NCI-H1105 (cell line): ENCODE data around the gene SPRR2D.
"Not testable (repeated sequence)": the region's sequence is repeated elsewhere in the genome, so short reads cannot be mapped to it uniquely, and the experiment has no call there.

ENCODE experiments used
- DNase-seq: peaks from one replicate; lab custom pipeline; 2025; lab: John Stamatoyannopoulos, UW

The SPRR2D gene

DNA sequence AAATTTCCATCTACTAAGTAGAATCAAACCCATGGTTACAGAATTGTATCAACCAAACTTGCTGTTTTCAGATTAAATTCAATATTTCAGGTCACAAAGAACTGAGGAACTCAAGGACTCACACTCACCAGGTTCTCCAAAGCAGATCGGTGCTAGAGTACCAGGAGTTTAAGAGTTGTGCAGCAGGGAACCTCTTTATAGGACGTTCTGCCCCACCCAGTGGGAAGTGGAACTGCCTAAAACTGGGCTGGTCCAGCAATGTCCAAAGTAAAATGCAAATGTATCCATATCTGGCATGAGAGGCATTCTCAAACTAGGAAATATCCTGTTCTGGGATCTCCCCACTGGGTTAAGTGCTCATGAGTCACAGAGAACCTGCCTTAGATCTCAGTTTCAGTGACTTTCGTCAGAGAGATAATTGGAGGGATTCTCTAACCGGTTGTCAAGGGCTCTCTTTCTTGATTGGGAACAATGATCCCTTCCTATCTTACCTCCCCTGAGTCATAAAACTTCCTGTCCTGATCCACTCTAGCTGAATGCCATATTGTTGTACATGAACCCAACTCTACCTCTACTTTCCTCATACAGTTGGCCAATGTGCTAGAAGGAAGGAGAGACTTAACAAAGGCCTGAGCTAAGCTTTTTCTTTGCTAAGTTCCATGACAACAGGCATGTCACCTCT, at the start of gene SPRR2D:
Gene SPRR2D (minus strand): TSS at position 171 of the 682 bp plus-strand sequence. CDS start 774 bp downstream, outside the sequence.
- no peak for DNase-seq

DNA sequence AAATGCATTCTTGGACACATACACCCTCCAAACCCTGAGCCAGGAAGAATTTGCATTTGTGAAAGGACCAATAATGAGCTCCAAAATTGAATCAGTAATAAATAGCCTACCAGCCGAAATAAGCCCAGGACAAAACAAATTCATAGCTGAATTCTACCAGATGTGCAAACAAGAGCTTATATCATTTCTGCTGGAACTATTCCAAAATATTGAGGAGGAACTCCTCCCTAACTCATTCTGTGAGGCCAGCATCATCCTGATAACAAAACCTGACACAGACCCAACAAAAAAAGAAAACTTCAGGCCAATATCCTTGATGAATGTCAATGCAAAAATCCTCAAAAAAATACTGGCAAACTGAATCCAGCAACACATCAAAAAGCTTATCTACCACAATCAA, 46.7 kb upstream of the SPRR2D start:
- no peak for DNase-seq

DNA sequence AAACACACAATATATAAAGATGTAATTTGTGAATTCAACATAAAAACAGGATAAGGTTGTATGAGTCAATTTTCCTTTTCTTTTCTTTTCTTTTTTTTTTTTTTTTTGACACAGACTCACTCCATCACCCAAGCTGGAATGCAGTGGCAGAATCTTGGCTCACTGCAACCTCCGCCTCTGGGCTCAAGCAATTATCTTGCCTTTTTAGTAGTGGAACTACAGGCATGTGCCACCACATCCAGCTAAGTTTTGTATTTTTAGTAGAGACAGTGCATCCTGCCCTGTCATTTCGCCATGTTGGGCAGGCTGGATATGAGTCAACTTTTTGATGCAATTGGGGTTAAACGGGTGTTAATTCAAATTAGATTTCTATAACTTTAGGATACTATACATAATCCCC, 40.8 kb upstream of the SPRR2D start:
- DNase-seq: no peak

DNA sequence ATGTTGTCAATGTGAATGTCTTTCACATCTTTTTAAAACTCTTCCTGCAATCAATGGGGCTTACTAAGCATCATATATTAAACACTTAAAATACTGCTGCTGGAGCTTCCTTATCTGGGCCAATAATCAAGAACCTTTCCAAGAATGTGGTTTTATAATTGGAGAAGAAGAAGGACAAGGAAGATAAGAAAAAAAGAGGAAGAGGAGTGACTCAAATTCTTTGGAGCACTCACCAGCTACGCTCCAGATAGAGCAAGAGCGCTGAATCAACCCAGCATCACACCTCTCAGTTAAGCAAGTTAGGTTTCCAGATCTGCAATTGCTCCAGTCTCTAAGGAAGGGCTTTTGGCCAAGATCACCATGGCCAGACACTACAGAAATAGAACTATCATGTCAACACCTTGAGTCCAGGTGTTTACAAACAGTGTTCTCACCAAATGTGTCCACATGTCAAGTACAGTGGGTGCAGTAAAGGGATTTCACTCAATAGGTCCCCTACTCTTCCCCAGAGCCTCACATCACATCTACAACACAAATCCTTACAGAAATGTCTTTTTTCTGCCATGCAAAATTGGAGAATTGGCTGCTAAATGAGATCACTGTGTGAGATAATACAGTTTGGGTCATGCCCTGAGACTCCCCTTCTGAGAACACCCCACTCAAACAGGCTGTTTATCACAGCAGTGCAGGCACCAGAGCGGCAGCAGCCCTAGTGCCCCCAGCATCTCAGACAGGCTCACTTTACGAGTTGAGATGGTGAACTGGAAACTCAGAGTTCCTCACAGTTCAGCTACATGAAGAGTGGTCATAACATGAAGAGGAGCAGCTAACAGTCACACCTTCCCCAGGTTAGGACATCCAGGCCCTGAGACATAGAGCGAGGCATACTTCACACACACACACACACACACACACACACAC, 32.1 kb upstream of the SPRR2D start:
- no peak for DNase-seq

DNA sequence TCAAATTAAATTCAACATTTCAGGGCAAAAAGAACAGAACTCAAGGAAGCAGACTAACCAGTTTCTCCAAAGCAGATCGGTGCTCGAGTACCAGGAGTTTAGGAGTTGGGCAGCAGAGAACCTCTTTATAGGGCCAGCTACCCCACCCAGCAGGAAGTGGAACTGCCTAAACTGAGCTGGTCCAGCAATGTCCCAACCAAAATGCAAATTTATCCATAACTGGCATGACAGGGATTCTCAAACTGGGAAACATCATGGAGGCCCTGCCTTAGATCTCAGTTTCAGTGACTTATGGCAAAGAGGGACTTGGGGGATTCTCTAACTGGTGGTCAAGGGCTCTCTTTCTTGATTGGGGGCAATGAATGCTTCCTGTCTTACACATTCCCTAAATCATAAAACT, 30.6 kb upstream of the SPRR2D start, which contains the start of gene SPRR2B:
Gene SPRR2B (minus strand): TSS at position 101 of the 400 bp plus-strand sequence. CDS start 772 bp downstream, outside the sequence.
- no peak for DNase-seq

DNA sequence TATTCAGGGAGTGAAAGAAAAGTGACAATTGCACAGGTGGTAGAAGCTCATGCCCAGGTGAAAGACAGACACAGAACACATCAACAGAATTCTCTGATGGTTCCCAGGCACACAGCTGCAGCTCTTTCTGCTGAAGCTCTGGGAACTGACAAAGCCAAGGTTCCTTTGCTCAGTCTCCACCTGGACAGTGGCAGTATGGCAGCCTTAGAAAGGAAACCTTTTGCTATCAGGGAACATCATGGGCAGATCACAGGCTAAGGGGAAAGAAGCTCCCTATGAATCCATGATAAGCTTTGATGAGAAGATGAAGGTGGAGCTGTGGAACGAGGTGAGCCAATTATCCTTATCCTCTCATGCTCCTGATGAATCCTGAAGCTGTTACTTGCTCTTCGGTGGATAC, 29.3 kb upstream of the SPRR2D start:
- no peak for DNase-seq

DNA sequence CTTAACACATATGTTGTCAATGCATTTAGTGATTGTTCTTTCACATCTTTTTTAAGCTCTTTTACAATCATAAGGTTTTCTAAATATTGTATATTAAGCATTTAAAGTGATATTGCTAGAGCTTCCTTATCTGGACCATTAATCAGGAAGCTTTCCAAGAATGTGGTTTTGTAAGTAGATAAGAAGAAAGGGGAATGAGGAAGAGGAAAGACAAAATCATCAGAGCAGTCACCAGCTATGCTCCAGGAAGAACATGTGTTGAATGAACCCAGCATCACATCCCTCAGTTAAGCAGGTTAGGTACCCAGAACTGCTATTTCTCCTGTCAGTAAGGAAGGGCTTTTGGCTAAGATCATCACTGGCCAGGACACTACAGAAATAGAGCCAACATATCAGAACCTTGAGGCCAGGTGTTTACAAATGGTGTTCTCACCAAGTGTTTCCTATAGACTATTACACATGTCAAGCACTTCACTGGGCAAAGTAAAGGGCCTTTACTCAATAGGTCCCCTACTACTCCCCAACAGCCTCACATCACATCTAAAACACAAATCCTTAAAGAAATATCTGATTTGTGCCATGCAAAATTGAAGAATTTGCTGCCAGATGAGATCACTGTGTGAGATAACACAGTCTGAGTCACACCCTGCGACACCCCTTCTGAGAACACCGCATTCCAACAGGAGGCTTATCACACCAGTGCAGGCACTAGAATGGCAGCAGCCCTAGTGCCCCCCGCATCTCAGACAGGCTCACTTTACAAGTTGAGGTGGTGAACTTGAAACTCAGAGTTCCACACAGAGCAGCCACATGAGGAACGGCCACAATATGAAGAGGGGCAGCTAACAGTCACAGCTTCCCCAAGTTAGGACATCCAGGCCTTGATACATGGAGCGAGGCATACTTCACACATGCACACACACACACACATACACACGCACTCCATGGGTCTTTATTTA, 18.2 kb upstream of the SPRR2D start:
- DNase-seq: no peak

DNA sequence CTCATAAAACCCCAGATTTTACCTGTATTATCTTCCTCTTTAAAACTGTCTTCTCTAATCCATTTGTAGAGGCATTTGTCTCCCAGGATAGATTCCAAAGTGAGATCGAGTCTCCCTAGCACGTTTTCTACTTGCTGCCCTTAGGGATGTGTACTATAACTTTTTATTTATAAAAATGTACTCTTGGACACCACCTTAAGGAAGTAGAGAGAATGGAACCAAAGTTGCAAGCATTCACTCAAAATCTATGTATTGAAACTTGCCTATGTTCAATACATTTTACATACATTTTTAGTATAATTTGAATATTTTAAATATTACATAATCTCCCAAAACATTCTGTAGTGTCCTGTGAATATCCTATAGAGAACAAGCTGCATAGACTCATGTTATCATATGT, 17.2 kb upstream of the SPRR2D start:
- DNase-seq: no peak

DNA sequence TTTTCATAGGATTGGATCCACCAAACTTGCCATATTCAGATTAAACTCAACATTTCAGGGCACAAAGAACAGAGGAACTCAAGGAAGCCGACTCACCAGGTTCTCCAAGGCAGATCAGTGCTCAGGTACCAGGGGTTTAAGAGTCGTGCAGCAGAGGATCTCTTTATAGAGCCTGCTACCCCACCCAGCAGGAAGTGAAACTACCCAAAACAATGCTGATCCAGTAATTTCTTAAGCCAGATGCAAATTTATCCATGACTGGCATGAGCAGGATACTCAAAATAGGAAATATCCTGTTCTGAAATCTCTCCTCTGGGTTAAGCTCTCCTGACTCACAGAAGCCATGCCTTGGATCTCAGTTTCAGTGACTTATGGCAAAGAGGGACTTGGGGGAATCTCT, 16.5 kb upstream of the SPRR2D start, which contains the start of gene SPRR2A:
Gene SPRR2A (minus strand): TSS at position 138 of the 400 bp plus-strand sequence. CDS start 777 bp downstream, outside the sequence.
- no peak for DNase-seq

DNA sequence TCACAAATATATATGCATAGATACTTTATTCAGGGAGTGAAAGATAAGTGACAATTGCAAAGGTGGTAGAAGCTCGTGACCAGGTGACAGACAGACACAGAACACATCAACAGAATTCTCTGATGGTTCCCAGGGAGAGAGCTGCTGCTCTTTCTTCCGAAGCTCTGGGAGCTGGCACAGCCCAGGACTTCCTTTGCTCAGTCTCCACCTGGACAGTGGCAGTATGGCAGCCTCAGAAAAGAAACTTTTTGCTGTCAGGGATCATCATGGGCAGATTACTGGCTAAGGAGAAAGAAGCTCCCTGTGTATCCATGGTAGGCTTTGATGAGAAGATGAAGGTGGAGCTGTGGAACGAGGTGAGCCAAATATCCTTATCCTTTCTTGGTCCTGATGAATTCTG, 15.2 kb upstream of the SPRR2D start:
- not testable (repeated sequence) for DNase-seq

DNA sequence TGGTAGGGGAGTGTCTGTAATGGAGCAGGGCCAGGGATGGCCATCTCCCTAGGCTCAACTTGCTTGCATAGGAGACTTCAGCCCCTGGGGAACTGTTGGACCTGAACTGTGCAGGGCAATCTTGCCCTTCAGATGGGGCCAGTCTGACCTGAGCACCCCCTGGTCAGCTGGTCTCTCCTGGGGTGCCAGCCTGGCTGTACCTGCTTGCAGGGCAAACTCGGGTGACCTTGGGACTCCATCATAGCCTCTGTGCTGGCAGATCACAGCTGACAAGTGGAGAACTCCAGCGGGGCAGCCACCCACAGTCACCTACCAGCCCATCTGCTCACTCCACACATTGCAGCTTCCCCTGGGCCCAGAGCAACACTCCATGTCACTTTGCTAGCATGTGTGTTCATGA, 8.3 kb upstream of the SPRR2D start:
- DNase-seq: no peak

DNA sequence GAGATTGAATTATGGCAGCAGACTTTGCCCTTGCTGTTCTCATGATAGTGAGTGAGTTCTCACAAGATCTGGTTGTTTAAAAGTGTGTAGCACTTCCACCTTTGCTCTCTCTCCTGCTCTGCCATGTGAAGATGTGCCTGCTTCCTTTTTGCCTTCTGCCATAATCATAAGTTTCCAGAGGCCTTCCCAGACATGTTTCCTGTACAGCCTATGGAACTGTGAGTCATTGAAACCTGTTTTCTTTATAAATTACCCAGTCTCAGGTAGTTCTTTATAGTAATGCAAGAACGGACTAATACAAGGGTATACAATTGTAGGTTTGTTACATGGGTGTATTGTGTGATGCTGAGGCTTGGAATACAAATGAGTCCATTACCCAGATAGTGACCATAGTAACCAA, 5.7 kb downstream of the SPRR2D start:
- no peak for DNase-seq

DNA sequence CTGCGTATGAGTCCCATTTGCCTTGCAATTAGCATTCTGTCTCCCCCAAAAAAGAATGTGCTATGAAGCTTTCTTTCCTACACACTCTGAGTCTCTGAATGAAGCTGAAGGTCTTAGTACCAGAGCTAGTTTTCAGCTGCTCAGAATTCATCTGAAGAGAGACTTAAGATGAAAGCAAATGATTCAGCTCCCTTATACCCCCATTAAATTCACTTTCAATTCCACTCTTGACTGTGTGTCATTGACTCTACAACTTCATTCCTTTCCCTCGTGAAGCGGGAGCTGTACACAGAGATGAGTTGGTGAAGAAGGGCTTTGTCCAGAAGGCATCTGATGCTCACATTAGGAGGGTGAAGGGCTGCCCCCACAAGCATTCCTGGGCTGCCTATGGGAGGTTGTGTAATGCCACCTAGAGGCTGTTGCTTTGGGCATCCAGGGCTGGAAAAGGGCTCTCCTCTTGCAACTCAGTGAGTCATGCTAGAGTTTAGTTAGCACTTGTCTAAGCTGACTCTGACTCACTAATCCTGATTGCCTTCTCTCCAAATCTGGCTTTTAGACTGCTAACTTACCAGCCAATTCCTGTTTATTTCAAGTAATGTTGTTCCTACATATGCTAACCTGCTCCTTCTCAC, 8.1 kb downstream of the SPRR2D start:
- DNase-seq: no peak

DNA sequence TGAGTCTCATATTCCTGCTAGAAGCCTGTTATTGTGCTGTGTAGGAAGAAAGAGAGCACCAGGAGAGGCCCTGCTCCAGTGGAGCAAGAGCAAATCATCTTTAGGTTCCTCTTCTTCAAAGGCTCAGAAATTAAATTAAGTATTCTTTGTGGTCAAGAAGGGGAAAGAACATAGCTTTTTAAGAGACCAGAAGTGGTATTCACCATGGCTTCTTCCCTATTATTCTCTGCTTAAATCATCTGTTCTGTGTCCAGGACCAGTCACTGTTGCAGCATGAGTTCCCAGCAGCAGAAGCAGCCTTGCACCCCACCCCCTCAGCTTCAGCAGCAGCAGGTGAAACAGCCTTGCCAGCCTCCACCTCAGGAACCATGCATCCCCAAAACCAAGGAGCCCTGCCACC, 8.8 kb downstream of the SPRR2D start:
- no peak for DNase-seq

DNA sequence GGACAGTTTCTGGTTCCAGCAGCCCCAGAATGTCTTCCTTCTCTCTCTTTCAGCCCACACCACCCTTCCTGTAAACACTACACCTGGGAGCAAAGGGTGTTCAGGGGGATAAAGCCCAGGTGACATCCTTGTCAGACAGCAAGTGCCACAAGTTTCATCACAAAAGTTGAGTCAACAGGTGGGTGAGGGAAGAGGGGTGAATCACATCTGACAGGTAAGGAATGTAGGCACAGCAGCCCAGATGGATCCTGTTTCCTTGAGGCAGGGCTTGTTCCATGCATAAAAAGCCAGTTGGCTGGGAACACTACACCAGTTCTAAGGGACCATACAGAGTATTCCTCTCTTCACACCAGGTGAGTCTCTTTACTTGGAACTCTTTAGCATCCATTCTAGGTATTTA, 10.0 kb downstream of the SPRR2D start, which contains the start of gene SPRR1B:
Gene SPRR1B (plus strand): TSS at position 309 of the 400 bp plus-strand sequence. CDS start 1,143 bp downstream, outside the sequence.
- no peak for DNase-seq

DNA sequence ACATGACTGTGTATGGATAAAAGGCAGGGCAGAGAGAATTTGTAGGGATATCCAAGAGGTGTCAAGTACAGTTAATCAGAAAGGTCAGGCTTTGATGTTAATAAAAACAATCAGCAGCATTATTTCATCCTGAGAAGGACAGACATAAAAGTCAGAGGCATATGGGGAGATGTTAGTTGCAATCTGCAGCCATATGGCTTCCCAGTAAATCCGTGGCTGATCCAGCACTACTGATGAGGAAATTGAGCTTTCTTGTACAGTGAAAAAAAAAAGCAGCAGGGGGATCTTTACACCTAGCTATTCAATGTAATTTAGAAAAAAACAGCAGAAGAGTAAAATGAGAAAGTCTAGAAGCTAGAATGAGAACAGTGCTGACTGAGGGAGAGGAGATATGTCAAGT, 12.2 kb downstream of the SPRR2D start:
- DNase-seq: no peak

DNA sequence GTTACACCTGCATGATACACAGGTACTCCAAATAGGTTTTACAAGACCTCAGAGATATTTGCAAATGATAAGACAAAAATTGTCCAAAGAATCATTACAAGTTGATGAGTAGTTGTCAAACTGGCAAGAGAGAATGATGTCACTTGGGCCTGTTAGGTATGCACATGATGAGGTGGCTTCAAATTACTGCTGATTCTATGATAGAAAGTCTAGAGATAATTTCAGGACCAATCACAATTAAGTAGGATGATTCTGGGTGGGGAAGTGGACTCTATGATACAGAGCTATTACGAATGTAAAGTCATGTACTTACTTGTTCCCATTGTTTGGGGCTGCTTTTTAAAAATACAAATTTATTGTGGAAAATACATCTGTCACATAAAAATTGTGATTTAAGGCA, 15.1 kb downstream of the SPRR2D start:
- no peak for DNase-seq

DNA sequence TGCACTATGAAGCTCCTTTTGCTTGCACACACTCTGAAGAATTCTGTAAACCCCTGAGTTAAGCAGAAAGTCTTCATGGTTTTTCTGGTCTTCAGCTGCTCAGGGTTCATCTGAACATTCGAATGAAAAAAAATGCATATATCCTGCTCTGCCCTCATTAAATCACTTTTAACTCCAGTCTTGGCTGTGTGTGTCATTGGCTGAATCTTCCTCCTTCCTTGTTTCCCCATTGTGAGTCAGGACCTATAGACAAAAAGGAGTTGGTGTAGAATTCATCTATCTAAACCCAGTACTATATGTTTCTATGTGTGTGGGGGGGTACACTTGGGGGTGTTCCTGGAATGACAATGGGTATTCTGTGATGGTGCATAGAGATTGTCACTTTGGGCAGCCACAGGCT, 16.5 kb downstream of the SPRR2D start:
- DNase-seq: no peak

DNA sequence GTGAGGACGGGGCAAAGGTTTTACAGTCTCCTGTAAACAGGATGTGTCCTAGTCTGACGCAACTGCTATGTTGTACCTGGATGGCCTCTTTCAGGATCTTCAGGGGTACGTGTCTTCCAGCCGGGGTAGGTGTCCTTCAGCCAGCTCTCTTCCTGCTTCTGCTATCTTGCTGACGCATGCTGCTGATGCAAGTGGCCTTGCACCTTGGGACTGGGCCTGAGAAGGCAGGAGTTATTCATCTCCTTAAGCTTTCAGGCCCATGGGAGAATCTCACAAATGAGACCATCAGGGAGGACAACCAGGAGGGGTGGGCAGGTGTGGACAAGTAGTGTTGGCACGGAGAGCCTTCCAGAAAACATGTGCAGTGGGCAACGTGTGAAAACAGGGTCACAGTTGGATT, 17.8 kb downstream of the SPRR2D start:
- no peak for DNase-seq

DNA sequence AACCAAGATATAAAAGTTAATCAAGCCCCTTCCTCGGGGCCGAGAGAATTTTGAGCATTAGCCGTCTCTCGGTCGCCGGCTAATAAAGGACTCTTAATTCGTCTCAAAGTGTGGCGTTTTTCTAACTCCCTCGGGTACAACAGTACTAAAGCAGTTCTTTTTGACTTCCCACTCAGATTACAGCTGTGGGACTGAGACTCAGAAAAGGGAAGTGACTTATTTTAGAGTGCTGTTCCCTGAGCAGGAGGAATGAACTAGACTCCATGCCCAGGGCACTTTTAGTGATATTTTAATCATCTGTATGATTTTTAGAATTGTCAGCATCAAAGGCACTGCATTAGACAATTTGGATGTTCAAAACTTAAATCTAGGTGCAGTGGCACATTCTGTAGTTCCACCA, 18.6 kb downstream of the SPRR2D start:
- DNase-seq: not testable (repeated sequence)

DNA sequence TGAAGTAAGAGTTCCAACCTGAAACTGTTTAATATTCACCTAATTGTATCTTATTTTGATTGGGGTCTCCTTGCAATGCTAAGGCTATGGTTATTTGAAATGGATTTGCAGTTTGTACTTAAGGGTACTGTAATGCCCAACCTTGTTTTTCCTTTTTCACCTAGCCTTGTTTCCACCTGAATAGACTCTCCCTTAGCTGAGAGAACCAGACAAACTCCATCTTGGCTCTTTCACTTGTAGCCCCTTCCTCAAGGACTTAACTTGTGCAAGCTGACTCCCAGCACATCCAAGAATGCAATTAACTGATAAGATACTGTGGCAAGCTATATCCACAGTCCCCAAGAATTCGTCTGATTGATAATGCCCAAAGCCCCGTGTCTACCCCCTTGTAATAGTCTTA, 19.1 kb downstream of the SPRR2D start:
- DNase-seq: not testable (repeated sequence)
